ENCODE data around the gene KMT2A. TPM values are rescaled to one million over a fixed set of nuclear protein-coding genes. Genes with fewer than 3 reads are reported as not detected.

The KMT2A gene
- polyA plus RNA-seq, 1 donor from 2014 or later: 16.7 TPM

- H3K79me2 ChIP-seq (replicated peaks; ENCODE audit: insufficient read depth, low read length): no peaks in the 10 kb centered on the region
- no peaks in the 10 kb centered on the region for H4K20me1 ChIP-seq (ENCODE audit: insufficient read depth)
- TF ChIP-seq TAF1 (IDR thresholded peaks at IDR 0.05; ENCODE audit: low read depth) (no peak), POLR2AphosphoS5 (IDR thresholded peaks at IDR 0.05) (no peak), EZH2 (IDR thresholded peaks at IDR 0.05; ENCODE audit: borderline replicate concordance, insufficient read depth, low read length, poor library complexity, severe bottlenecking) (no peak), EP300 (conservative IDR thresholded peaks at IDR 0.05; ENCODE audit: poor library complexity, severe bottlenecking) (no peak), CTCF (IDR thresholded peaks at IDR 0.05; ENCODE audit: poor library complexity, severe bottlenecking) (no peak), REST (IDR thresholded peaks at IDR 0.05; ENCODE audit: borderline replicate concordance) (no peak), MXI1 (conservative IDR thresholded peaks at IDR 0.05; ENCODE audit: poor library complexity, severe bottlenecking) (no peak), RAD21 (conservative IDR thresholded peaks at IDR 0.05) (no peak), SMC3 (conservative IDR thresholded peaks at IDR 0.05; ENCODE audit: poor library complexity) (no peak)
- no peak overlapping the region for H3K9ac ChIP-seq (ENCODE audit: low read length)
- no peak overlapping the region for H3K4me3 ChIP-seq (ENCODE audit: low read length)
- peaks cover 17% of the 10 kb centered on the region for H3K36me3 ChIP-seq (ENCODE audit: insufficient read depth, low read length)
- no peak overlapping the region for H3K27ac ChIP-seq (ENCODE audit: low read length)
- H3K27me3 ChIP-seq (ENCODE audit: insufficient read depth, low read depth, low read length): no peaks in the 10 kb centered on the region
- H2AFZ ChIP-seq (ENCODE audit: low read depth, low read length): no peak overlapping the region
- H3K9me2 ChIP-seq (ENCODE audit: insufficient read depth, low read length): no peaks in the 10 kb centered on the region
- H3K9me3 ChIP-seq (ENCODE audit: low read length): no peaks in the 10 kb centered on the region
- H3K4me2 ChIP-seq (ENCODE audit: low read length): no peak overlapping the region
- no peaks in the 10 kb centered on the region for H3F3A ChIP-seq (ENCODE audit: insufficient read depth, low read length, poor library complexity, severe bottlenecking)
These were observed 54.7 kb downstream of the KMT2A start for GRCh38 chr11:118491041-118491440.

DNA sequence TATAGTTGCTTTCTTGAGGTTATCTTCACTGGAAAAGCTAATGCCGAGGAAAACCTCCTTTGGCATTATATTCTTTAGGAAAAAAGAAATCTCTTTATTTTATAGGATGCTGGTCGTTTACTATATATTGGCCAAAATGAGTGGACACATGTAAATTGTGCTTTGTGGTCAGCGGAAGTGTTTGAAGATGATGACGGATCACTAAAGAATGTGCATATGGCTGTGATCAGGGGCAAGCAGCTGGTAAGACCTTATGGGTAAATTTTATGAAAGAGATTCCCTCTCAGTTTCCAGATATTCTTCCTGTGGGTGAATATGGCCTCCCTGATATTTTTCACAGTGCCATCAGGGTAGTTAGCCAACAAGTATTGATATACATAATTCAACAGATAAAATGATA, 61.5 kb downstream of the KMT2A start:
- TF ChIP-seq EP300 (conservative IDR thresholded peaks at IDR 0.05; ENCODE audit: poor library complexity, severe bottlenecking) (no peak), RAD21 (conservative IDR thresholded peaks at IDR 0.05) (no peak), EZH2 (IDR thresholded peaks at IDR 0.05; ENCODE audit: borderline replicate concordance, insufficient read depth, low read length, poor library complexity, severe bottlenecking) (no peak), MXI1 (conservative IDR thresholded peaks at IDR 0.05; ENCODE audit: poor library complexity, severe bottlenecking) (no peak), TAF1 (IDR thresholded peaks at IDR 0.05; ENCODE audit: low read depth) (no peak), CTCF (IDR thresholded peaks at IDR 0.05; ENCODE audit: poor library complexity, severe bottlenecking) (no peak), SMC3 (conservative IDR thresholded peaks at IDR 0.05; ENCODE audit: poor library complexity) (no peak), POLR2AphosphoS5 (IDR thresholded peaks at IDR 0.05) (no peak), REST (IDR thresholded peaks at IDR 0.05; ENCODE audit: borderline replicate concordance) (no peak)
- Histone ChIP-seq H3K27me3 (ENCODE audit: insufficient read depth, low read depth, low read length) (no peaks in the 10 kb centered on the region), H3K36me3 (ENCODE audit: insufficient read depth, low read length) (peaks cover 15% of the 10 kb centered on the region), H3K4me3 (ENCODE audit: low read length) (no peak overlapping the region), H4K20me1 (ENCODE audit: insufficient read depth) (no peaks in the 10 kb centered on the region), H3K27ac (ENCODE audit: low read length) (no peak overlapping the region), H2AFZ (ENCODE audit: low read depth, low read length) (no peak overlapping the region), H3K9ac (ENCODE audit: low read length) (no peak overlapping the region), H3K9me3 (ENCODE audit: low read length) (no peaks in the 10 kb centered on the region), H3K9me2 (ENCODE audit: insufficient read depth, low read length) (no peaks in the 10 kb centered on the region), H3F3A (ENCODE audit: insufficient read depth, low read length, poor library complexity, severe bottlenecking) (no peaks in the 10 kb centered on the region), H3K4me2 (ENCODE audit: low read length) (no peak overlapping the region), H3K79me2 (replicated peaks; ENCODE audit: insufficient read depth, low read length) (no peaks in the 10 kb centered on the region)

Measured in neural cell (in vitro differentiated cells).